Gastrocnemius medialis (tissue), 4 donors: Measurements from ENCODE around the gene SPTSSA.

Experiments
- CTCF ChIP-seq, 5 experiments: fragments of 450-650 bp in 3 of 5; fragments of 200-600 bp in 2 of 5; sonication (generic) in 2 of 5; IDR thresholded peaks in 4 of 5; conservative IDR thresholded peaks in 1 of 5; 1 replicate in 4 of 5; 2 replicates in 1 of 5; pipeline ENCODE4 v1.5.1; 2016 to 2019; ENCODE audit warnings: antibody characterized with exemption in 5 of 5, mild to moderate bottlenecking in 3 of 5, moderate library complexity in 3 of 5
- POLR2A ChIP-seq, 2 donors: fragments of 450-650 bp; IDR thresholded peaks; one replicate each; pipeline ENCODE4 v1.6.1; 2017; ENCODE audit warnings: antibody characterized with exemption in 2 of 2, mild to moderate bottlenecking in 2 of 2, moderate library complexity in 2 of 2

- TF ChIP-seq CTCF (IDR thresholded peaks at IDR 0.05 in 4 of 5, conservative IDR thresholded peaks at IDR 0.05 in 1 of 5) (no peak), POLR2A (IDR thresholded peaks at IDR 0.05) (no peak)
Observed at GRCh38 chr14:34460295-34460694, 1.7 kb downstream of the SPTSSA start.
